Measurements from ENCODE around the gene PKDREJ. TPM values are rescaled to one million over a fixed set of nuclear protein-coding genes. Genes with fewer than 3 reads are reported as not detected.

PKDREJ gene
- total RNA-seq, 1 donor from 2014 or later = under 0.01 TPM

Other genes with a start within 250 kb of the PKDREJ start
- gene PPARA, start 112.8 kb downstream of the PKDREJ start, total RNA-seq = 7.1 and 7.5 TPM in 2 replicates
- 10.6 and 11.0 TPM in 2 replicates for gene CDPF1, start 13.1 kb downstream of the PKDREJ start, total RNA-seq
- 27.6 and 28.2 TPM in 2 replicates for gene TTC38, start 4.7 kb upstream of the PKDREJ start, total RNA-seq
- gene GTSE1, start 33.5 kb upstream of the PKDREJ start, total RNA-seq = 8.6 and 15.4 TPM in 2 replicates
- gene TRMU, start 72.4 kb upstream of the PKDREJ start, total RNA-seq = 28.4 and 37.5 TPM in 2 replicates